GM12891 (cell line): Measurements from ENCODE around the gene LEMD2.

Experiments
- DNase-seq: peaks from one replicate; pipeline ENCODE4 v3.0.0; 2011; ENCODE audit warnings: low spot score; ENCODE audit not compliant: insufficient read length
- FAIRE-seq: peaks from 2 replicates; lab custom pipeline; 2011; peaks lifted over from hg19 to GRCh38; lab: Jason Lieb, UNC
- PAX5 ChIP-seq: IDR thresholded peaks from 2 replicates; pipeline ENCODE4 v1.6.1; 2011; ENCODE audit warnings: low read length, moderate library complexity, mild to moderate bottlenecking; ENCODE audit not compliant: insufficient read depth, severe bottlenecking
- POLR2A ChIP-seq: IDR thresholded peaks from 2 replicates; pipeline ENCODE4 v1.6.1; 2011; ENCODE audit warnings: low read depth, low read length, control low read depth
- POLR2AphosphoS5 ChIP-seq: IDR thresholded peaks from 2 replicates; pipeline ENCODE4 v1.6.1; 2011; ENCODE audit warnings: low read depth, low read length, control low read depth
- POU2F2 ChIP-seq: IDR thresholded peaks from 2 replicates; pipeline ENCODE4 v1.6.1; 2011; ENCODE audit warnings: low read depth, mild to moderate bottlenecking, control low read depth, low read length, moderate library complexity
- SPI1 ChIP-seq: IDR thresholded peaks from 2 replicates; pipeline ENCODE4 v1.6.1; 2011; ENCODE audit warnings: low read depth, low read length, control low read depth
- TAF1 ChIP-seq: IDR thresholded peaks from 2 replicates; pipeline ENCODE4 v1.6.1; 2011; ENCODE audit warnings: low read depth, low read length, control low read depth

Gene LEMD2

GRCh38 chr6:33744001-33744848, 44.7 kb downstream of the LEMD2 start:
- DNase-seq (peak; percentile 85), FAIRE-seq (peak; percentile 98)
- TF ChIP-seq SPI1 (no peak), TAF1 (no peak), POLR2A (no peak), POLR2AphosphoS5 (no peak), POU2F2 (no peak), PAX5 (no peak)

- TF ChIP-seq POLR2AphosphoS5 (no peak), TAF1 (no peak), PAX5 (no peak), SPI1 (no peak), POU2F2 (no peak), POLR2A (no peak)
- FAIRE-seq (no peak), DNase-seq (no peak)
These were observed 46.1 kb downstream of the LEMD2 start for GRCh38 chr6:33742837-33743236.

GRCh38 chr6:33742092-33742491, 46.8 kb downstream of the LEMD2 start:
- DNase-seq (no peak), FAIRE-seq (no peak)

GRCh38 chr6:33740794-33741193, 48.1 kb downstream of the LEMD2 start:
- DNase-seq, result no peak
- TF ChIP-seq POLR2A, result no peak
- TF ChIP-seq PAX5, result no peak
- no peak for TF ChIP-seq POLR2AphosphoS5
- TF ChIP-seq TAF1, result no peak
- no peak for TF ChIP-seq SPI1
- TF ChIP-seq POU2F2, result no peak
- no peak for FAIRE-seq

More at GRCh38 chr6:33742092-33742491, 46.8 kb downstream of the LEMD2 start:
- TF ChIP-seq TAF1 (no peak), POU2F2 (no peak), POLR2AphosphoS5 (no peak), POLR2A (no peak), SPI1 (no peak), PAX5 (no peak)

GRCh38 chr6:33740204-33740608, 48.7 kb downstream of the LEMD2 start:
- no peak for TF ChIP-seq SPI1
- TF ChIP-seq POU2F2, result no peak
- no peak for TF ChIP-seq PAX5
- no peak for TF ChIP-seq POLR2AphosphoS5
- no peak for TF ChIP-seq POLR2A
- no peak for TF ChIP-seq TAF1
- FAIRE-seq (no peak), DNase-seq (no peak)

GRCh38 chr6:33739571-33739970, 49.4 kb downstream of the LEMD2 start:
- no peak for FAIRE-seq

GRCh38 chr6:33738879-33739278, 50.1 kb downstream of the LEMD2 start:
- FAIRE-seq (no peak), DNase-seq (no peak)
- no peak for TF ChIP-seq POU2F2

More at GRCh38 chr6:33739571-33739970, 49.4 kb downstream of the LEMD2 start:
- DNase-seq, result no peak
- TF ChIP-seq POLR2AphosphoS5 (no peak), PAX5 (no peak), POLR2A (no peak), POU2F2 (no peak), TAF1 (no peak), SPI1 (no peak)

- no peak for FAIRE-seq
- TF ChIP-seq TAF1 (no peak), POLR2A (no peak), POLR2AphosphoS5 (no peak), SPI1 (no peak), POU2F2 (no peak), PAX5 (no peak)
- no peak for DNase-seq
These were observed 50.8 kb downstream of the LEMD2 start for GRCh38 chr6:33738153-33738552.

- TF ChIP-seq TAF1, result no peak
- FAIRE-seq (no peak), DNase-seq (no peak)
These were observed 51.5 kb downstream of the LEMD2 start for GRCh38 chr6:33737267-33738026.

- FAIRE-seq (no peak), DNase-seq (no peak)
- TF ChIP-seq TAF1, result no peak
- no peak for TF ChIP-seq POU2F2
- TF ChIP-seq POLR2AphosphoS5, result no peak
- TF ChIP-seq SPI1, result no peak
- no peak for TF ChIP-seq POLR2A
- TF ChIP-seq PAX5, result no peak
These were observed 53.7 kb downstream of the LEMD2 start for GRCh38 chr6:33735216-33735615.
